ENCODE data around the gene NFIC.

The NFIC gene

DNA sequence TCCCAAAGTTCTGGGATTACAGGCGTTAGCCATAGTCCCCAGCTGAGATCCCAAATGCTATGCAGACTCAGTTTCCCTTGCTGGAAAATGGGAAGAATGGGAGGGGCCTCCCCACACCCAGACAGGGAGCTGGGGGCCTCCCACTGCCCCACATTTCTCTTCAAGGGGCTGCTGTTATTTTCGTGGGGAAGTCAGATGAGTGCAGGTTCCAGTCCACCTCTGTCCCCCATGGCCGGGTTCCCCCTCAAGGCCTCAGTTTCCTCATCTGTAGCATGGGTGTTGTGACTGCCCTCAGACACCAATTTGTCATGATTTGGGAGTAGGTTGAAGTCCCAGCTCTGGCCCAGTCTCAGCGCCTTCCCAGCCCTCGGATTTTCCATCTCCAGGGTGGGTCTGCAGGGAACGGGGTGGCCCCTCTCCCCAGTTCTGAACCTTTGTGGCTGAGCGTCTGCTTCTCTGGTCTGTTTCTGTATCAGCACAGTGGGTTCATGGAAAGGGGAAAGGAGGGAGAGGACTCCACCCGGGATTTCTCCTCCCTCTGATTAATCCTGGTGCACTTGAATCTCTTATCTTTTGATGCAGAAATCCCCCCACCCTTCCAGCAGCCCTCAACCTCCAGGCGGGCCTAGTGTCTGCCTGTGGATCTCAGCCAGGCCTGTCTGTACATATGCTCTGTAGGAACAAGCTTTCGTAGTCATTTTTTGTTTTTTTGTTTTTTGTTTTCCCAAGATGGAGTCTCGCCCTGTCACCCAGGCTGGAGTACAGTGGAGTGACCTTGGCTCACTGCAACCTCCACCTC lies 12.2 kb downstream of the NFIC start:
- no peaks in the 10 kb centered on the region for H3K9me3 ChIP-seq (replicated peaks; ENCODE audit: insufficient read depth, low read length)
- H3K4me1 ChIP-seq (ENCODE audit: low read length): no peaks in the 10 kb centered on the region
- H3K9me2 ChIP-seq (replicated peaks; ENCODE audit: insufficient read depth, low read length): no peaks in the 10 kb centered on the region
- H3K4me3 ChIP-seq (ENCODE audit: low read length): no peak overlapping the region
- no peak overlapping the region for H3K4me2 ChIP-seq (ENCODE audit: low read depth, low read length)
- no peaks in the 10 kb centered on the region for H3K79me2 ChIP-seq (ENCODE audit: low read length)
- no peak overlapping the region for H3K9ac ChIP-seq (ENCODE audit: low read length)
- no peak for DNase-seq
- peaks cover 93% of the 10 kb centered on the region for H3K27me3 ChIP-seq (replicated peaks; ENCODE audit: insufficient read depth, low read length)
- TF ChIP-seq EZH2 (optimal IDR thresholded peaks at IDR 0.05; ENCODE audit: low read depth, low read length) (no peak), EZH2phosphoT487 (IDR thresholded peaks at IDR 0.05; ENCODE audit: low read length) (no peak)
- TF ChIP-seq, protein P1, sequence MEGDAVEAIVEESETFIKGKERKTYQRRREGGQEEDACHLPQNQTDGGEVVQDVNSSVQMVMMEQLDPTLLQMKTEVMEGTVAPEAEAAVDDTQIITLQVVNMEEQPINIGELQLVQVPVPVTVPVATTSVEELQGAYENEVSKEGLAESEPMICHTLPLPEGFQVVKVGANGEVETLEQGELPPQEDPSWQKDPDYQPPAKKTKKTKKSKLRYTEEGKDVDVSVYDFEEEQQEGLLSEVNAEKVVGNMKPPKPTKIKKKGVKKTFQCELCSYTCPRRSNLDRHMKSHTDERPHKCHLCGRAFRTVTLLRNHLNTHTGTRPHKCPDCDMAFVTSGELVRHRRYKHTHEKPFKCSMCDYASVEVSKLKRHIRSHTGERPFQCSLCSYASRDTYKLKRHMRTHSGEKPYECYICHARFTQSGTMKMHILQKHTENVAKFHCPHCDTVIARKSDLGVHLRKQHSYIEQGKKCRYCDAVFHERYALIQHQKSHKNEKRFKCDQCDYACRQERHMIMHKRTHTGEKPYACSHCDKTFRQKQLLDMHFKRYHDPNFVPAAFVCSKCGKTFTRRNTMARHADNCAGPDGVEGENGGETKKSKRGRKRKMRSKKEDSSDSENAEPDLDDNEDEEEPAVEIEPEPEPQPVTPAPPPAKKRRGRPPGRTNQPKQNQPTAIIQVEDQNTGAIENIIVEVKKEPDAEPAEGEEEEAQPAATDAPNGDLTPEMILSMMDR (IDR thresholded peaks at IDR 0.05; ENCODE audit: low read length): no peak
- no peaks in the 10 kb centered on the region for H3K36me3 ChIP-seq (replicated peaks; ENCODE audit: insufficient read depth, low read length)
- no peaks in the 10 kb centered on the region for H4K20me1 ChIP-seq (ENCODE audit: insufficient read depth, low read length)
- H2AFZ ChIP-seq (ENCODE audit: low read length): no peak overlapping the region
- no peak overlapping the region for H3K27ac ChIP-seq (ENCODE audit: low read length)
- H3F3A ChIP-seq (ENCODE audit: insufficient read depth, low read length): no peaks in the 10 kb centered on the region

DNA sequence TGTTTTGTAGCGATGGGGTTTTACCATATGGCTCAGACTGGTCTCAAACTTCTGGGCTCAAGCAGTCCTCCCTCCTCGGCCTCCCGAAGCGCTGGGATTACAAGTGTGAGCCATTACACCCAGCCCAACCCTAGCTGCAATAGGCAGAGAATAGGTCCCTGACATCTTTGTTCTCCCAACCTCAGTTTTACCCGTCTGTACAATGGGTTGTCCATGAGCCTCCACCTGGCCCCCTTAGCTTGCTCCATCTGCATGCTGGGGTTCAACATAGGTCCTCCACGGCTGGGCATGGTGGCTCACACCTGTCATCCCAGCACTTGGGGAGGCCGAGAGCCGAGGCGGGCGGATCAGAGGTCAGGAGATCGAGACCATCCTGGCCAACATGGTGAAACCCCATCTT lies 14.4 kb downstream of the NFIC start:
- H3K27me3 ChIP-seq (replicated peaks; ENCODE audit: insufficient read depth, low read length): peaks cover 82% of the 10 kb centered on the region
- no peak overlapping the region for H3K9ac ChIP-seq (ENCODE audit: low read length)
- H3K27ac ChIP-seq (ENCODE audit: low read length): no peak overlapping the region
- 0 out of 2 replicates have a peak, but pooled peaks cover 3% of the 10 kb centered on the region for H3K4me1 ChIP-seq (ENCODE audit: low read length)
- H3F3A ChIP-seq (ENCODE audit: insufficient read depth, low read length): no peaks in the 10 kb centered on the region
- H4K20me1 ChIP-seq (ENCODE audit: insufficient read depth, low read length): no peaks in the 10 kb centered on the region
- no peaks in the 10 kb centered on the region for H3K9me2 ChIP-seq (replicated peaks; ENCODE audit: insufficient read depth, low read length)
- no peaks in the 10 kb centered on the region for H3K79me2 ChIP-seq (ENCODE audit: low read length)
- H2AFZ ChIP-seq (ENCODE audit: low read length): no peak overlapping the region
- H3K4me3 ChIP-seq (ENCODE audit: low read length): no peak overlapping the region
- TF ChIP-seq EZH2 (optimal IDR thresholded peaks at IDR 0.05; ENCODE audit: low read depth, low read length): no peak
- no peak for TF ChIP-seq EZH2phosphoT487 (IDR thresholded peaks at IDR 0.05; ENCODE audit: low read length)
- TF ChIP-seq, protein P1 (IDR thresholded peaks at IDR 0.05; ENCODE audit: low read length): no peak
- no peaks in the 10 kb centered on the region for H3K9me3 ChIP-seq (replicated peaks; ENCODE audit: insufficient read depth, low read length)
- H3K36me3 ChIP-seq (replicated peaks; ENCODE audit: insufficient read depth, low read length): no peaks in the 10 kb centered on the region
- no peak for DNase-seq
- no peak overlapping the region for H3K4me2 ChIP-seq (ENCODE audit: low read depth, low read length)

DNA sequence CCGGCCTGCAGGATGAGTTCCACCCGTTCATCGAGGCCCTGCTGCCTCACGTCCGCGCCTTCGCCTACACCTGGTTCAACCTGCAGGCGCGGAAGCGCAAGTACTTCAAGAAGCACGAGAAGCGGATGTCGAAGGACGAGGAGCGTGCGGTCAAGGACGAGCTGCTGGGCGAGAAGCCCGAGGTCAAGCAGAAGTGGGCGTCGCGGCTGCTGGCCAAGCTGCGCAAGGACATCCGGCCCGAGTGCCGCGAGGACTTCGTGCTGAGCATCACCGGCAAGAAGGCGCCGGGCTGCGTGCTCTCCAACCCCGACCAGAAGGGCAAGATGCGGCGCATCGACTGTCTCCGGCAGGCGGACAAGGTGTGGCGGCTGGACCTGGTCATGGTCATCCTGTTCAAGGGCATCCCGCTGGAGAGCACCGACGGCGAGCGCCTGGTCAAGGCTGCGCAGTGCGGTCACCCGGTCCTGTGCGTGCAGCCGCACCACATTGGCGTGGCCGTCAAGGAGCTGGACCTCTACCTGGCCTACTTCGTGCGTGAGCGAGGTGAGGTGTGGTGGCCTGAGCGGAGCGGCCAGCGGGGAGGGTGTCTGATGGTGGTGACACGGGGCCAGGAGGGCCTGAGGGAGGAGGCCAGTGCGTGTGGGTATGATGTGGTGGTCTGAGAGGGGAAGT lies 15.5 kb downstream of the NFIC start:
- Histone ChIP-seq H3K9me2 (replicated peaks; ENCODE audit: insufficient read depth, low read length) (no peaks in the 10 kb centered on the region), H4K20me1 (ENCODE audit: insufficient read depth, low read length) (no peaks in the 10 kb centered on the region), H3K36me3 (replicated peaks; ENCODE audit: insufficient read depth, low read length) (no peaks in the 10 kb centered on the region), H3K9me3 (replicated peaks; ENCODE audit: insufficient read depth, low read length) (no peaks in the 10 kb centered on the region), H3K27me3 (replicated peaks; ENCODE audit: insufficient read depth, low read length) (peaks cover 80% of the 10 kb centered on the region), H3K9ac (ENCODE audit: low read length) (no peak overlapping the region), H2AFZ (ENCODE audit: low read length) (no peak overlapping the region), H3K79me2 (ENCODE audit: low read length) (no peaks in the 10 kb centered on the region), H3K4me2 (ENCODE audit: low read depth, low read length) (no peak overlapping the region), H3K4me1 (ENCODE audit: low read length) (0 out of 2 replicates have a peak, but pooled peaks cover 3% of the 10 kb centered on the region), H3K27ac (ENCODE audit: low read length) (no peak overlapping the region), H3F3A (ENCODE audit: insufficient read depth, low read length) (no peaks in the 10 kb centered on the region), H3K4me3 (ENCODE audit: low read length) (no peak overlapping the region)
- no peak for DNase-seq
- TF ChIP-seq EZH2phosphoT487 (IDR thresholded peaks at IDR 0.05; ENCODE audit: low read length): no peak
- TF ChIP-seq, protein P1 (IDR thresholded peaks at IDR 0.05; ENCODE audit: low read length): no peak
- no peak for TF ChIP-seq EZH2 (optimal IDR thresholded peaks at IDR 0.05; ENCODE audit: low read depth, low read length)

Measured in MM.1S (cell line).